Right lobe of liver (tissue), 6 donors: Measurements from ENCODE around the gene TUBB2B. TPM values are rescaled to one million over a fixed set of nuclear protein-coding genes. Genes with fewer than 3 reads are reported as not detected.
"Not testable (repeated sequence)": the region's sequence is repeated elsewhere in the genome, so short reads cannot be mapped to it uniquely, and the experiment has no call there.

ENCODE experiments used
- ATAC-seq, 4 donors: fragments of 200-7000 bp; cut with Tn5 transposase; one replicate each; pipeline ENCODE4 v1.9.1; 2020; ENCODE audit warnings: mild to moderate bottlenecking in 4 of 4, moderate library complexity in 4 of 4
- DNase-seq, 3 donors: peaks; one replicate each; pipeline ENCODE4 v3.0.0-alpha.2; 2020
- H3K27ac ChIP-seq, 3 donors: fragments of 200-600 bp; one replicate each; pipeline ENCODE4 v1.8.0; 2022
- H3K27me3 ChIP-seq, 2 donors: fragments of 200-600 bp; one replicate each; pipeline ENCODE4 v1.8.0; 2022
- H3K36me3 ChIP-seq, 4 donors: fragments of 200-600 bp; sonication (generic) in 1 of 4; one replicate each; pipeline versions ENCODE4 v1.5.1 to v1.8.0; 2017 to 2022; ENCODE audit warnings: control low read depth in 1 of 4
- H3K4me1 ChIP-seq, 4 donors: fragments of 200-600 bp; sonication (generic) in 1 of 4; one replicate each; pipeline versions ENCODE4 v1.5.1 to v1.8.0; 2017 to 2022; ENCODE audit warnings: control low read depth in 1 of 4
- H3K4me3 ChIP-seq, 3 donors: fragments of 200-600 bp; one replicate each; pipeline ENCODE4 v1.8.0; 2022
- H3K9me3 ChIP-seq, 4 donors: fragments of 200-600 bp; sonication (generic) in 1 of 4; one replicate each; pipeline versions ENCODE4 v1.5.1 to v1.8.0; 2017 to 2022; ENCODE audit warnings: control low read depth in 1 of 4
- POLR2A ChIP-seq: fragments of 450-650 bp; IDR thresholded peaks from one replicate; pipeline ENCODE4 v1.6.1; 2017; ENCODE audit warnings: antibody characterized with exemption, mild to moderate bottlenecking
- WGBS: methylation state at CpG from one replicate; pipeline ENCODE4 v1.1.6; 2018; ENCODE audit warnings: low coverage, low lambda C conversion rate; ENCODE audit not compliant: insufficient coverage; ENCODE audit errors: missing lambda C conversion rate; 5-methylcytosine and 5-hydroxymethylcytosine counted together
- intact Hi-C, 2 donors: fragments of 100-400 bp; cut with DNase I; formaldehyde crosslinking; loops; one replicate each; pipeline versions ENCODE4 v1.11.2 to v1.14.1; 2022
- total RNA-seq, 6 experiments: library from RNA; depleted of rRNA in 2 of 6; stranded (reverse); fragments of >200 nt in 2 of 6; fragmentation: NEBNext Ultra II Directional in 3 of 6; extraction: Animal tissue kit (Norgen Biotek cat#: 25700) in 3 of 6; gene quantifications; one replicate each; pipeline versions ENCODE4 v1.1.0 to v1.2.4, GENCODE V29; 2016 to 2023
- TF ChIP-seq, protein P1 (sequence below), 4 donors: fragments of 200-600 bp in 3 of 4; fragments of 450-650 bp in 1 of 4; IDR thresholded peaks; one replicate each; pipeline versions ENCODE4 v1.5.1 to v1.8.0; 2016 to 2022; ENCODE audit warnings: antibody characterized with exemption in 4 of 4, mild to moderate bottlenecking in 2 of 4
- donor health status: DM: no; HTN: yes; CAD: no.
- donor health status: DM: no; HTN: no; CAD: no.
- donor health status: DM: no; HTN: no; CAD: no.
- donor health status: DM: no; HTN: yes; CAD: no.
- donor health status: DM: no; HTN: yes; CAD: no.

The TUBB2B gene
- total RNA-seq, 6 experiments from 2014 or later = 1.0 to 3.9 (median 2.5) TPM

GRCh38 chr6:3188262-3188661 lies 39.2 kb downstream of the TUBB2B start:
- no peaks in the 10 kb centered on the region for H3K36me3 ChIP-seq
- H3K4me3 ChIP-seq = no peak overlapping the region
- H3K27ac ChIP-seq = no peak overlapping the region
- 75% methylated on average over 4 of the region's 7 CpGs for WGBS
- DNase-seq (no peak), ATAC-seq (no peak)
- no peaks in the 10 kb centered on the region for H3K9me3 ChIP-seq
- TF ChIP-seq, protein P1, sequence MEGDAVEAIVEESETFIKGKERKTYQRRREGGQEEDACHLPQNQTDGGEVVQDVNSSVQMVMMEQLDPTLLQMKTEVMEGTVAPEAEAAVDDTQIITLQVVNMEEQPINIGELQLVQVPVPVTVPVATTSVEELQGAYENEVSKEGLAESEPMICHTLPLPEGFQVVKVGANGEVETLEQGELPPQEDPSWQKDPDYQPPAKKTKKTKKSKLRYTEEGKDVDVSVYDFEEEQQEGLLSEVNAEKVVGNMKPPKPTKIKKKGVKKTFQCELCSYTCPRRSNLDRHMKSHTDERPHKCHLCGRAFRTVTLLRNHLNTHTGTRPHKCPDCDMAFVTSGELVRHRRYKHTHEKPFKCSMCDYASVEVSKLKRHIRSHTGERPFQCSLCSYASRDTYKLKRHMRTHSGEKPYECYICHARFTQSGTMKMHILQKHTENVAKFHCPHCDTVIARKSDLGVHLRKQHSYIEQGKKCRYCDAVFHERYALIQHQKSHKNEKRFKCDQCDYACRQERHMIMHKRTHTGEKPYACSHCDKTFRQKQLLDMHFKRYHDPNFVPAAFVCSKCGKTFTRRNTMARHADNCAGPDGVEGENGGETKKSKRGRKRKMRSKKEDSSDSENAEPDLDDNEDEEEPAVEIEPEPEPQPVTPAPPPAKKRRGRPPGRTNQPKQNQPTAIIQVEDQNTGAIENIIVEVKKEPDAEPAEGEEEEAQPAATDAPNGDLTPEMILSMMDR (IDR thresholded peaks at IDR 0.05) = no peak
- no peaks in the 10 kb centered on the region for H3K4me1 ChIP-seq
- no peaks in the 10 kb centered on the region for H3K27me3 ChIP-seq
- intact Hi-C loops = no loop called here

- DNase-seq = no peak
- no peak for TF ChIP-seq POLR2A
- TF ChIP-seq, protein P1 (IDR thresholded peaks at IDR 0.05) = no peak
- H3K9me3 ChIP-seq = no peaks in the 10 kb centered on the region
- no peak overlapping the region for H3K27ac ChIP-seq
- no peaks in the 10 kb centered on the region for H3K4me1 ChIP-seq
- H3K27me3 ChIP-seq = no peaks in the 10 kb centered on the region
- ATAC-seq = no peak
- no peaks in the 10 kb centered on the region for H3K36me3 ChIP-seq
- H3K4me3 ChIP-seq = no peak overlapping the region
- intact Hi-C loops = no loop called here
- WGBS = 96% methylated on average over 3 of the region's 3 CpGs
These were observed 40.5 kb downstream of the TUBB2B start for GRCh38 chr6:3186974-3187382.

DNA sequence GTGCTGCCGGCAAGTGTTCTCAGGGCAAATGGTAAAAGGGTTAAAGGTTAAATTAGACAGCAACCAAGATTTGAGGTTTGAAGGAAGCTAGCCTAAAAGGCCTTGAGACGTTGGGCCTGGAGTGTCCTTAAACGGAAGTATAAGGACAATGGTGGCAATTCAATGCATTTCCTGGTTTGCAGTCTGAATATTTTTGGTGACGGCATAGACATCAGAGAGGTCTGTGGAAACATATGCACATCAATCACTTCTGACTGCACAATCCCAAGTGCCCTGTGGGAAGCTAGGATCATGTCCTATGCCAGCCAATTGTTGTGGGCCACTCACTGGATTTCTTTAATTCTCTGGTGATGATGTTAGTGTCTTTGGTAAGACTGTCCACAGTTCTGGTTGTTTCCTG lies 44.4 kb downstream of the TUBB2B start:
- WGBS = 60% methylated on average over 3 of the region's 4 CpGs
- no peaks in the 10 kb centered on the region for H3K36me3 ChIP-seq
- H3K27ac ChIP-seq = no peak overlapping the region
- intact Hi-C loops = no loop called here
- H3K27me3 ChIP-seq = no peaks in the 10 kb centered on the region
- ATAC-seq = no peak
- TF ChIP-seq, protein P1 (IDR thresholded peaks at IDR 0.05) = no peak
- TF ChIP-seq POLR2A = no peak
- H3K4me3 ChIP-seq = no peak overlapping the region
- no peaks in the 10 kb centered on the region for H3K9me3 ChIP-seq
- no peak for DNase-seq
- no peaks in the 10 kb centered on the region for H3K4me1 ChIP-seq

DNA sequence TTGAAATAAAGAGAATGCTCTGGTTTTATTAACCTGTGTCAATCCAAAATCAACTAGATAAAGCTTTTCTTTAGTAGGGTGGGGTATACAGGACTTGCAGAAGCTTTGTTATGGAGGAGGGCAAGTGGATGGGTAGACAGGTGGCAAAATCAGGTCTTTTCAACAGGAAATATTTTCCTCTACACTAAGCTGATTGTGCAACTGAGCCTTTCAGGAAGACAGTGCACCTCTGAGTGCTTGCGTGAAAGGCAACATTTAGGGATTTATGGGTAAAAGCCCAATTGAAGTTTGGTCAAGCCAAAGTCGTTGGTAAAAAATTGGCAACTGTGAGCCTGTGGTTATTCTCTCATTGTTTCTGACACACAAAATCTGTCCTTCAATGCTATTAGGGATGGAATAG lies 46.3 kb downstream of the TUBB2B start:
- ATAC-seq = no peak
- H3K4me3 ChIP-seq = no peak overlapping the region
- no peaks in the 10 kb centered on the region for H3K27me3 ChIP-seq
- no peaks in the 10 kb centered on the region for H3K36me3 ChIP-seq
- intact Hi-C loops = no loop called here
- no peak overlapping the region for H3K27ac ChIP-seq
- no peaks in the 10 kb centered on the region for H3K9me3 ChIP-seq
- DNase-seq = no peak
- 55% methylated on average over 2 of the region's 2 CpGs for WGBS
- no peaks in the 10 kb centered on the region for H3K4me1 ChIP-seq
- TF ChIP-seq, protein P1 (IDR thresholded peaks at IDR 0.05) = no peak
- TF ChIP-seq POLR2A = no peak

DNA sequence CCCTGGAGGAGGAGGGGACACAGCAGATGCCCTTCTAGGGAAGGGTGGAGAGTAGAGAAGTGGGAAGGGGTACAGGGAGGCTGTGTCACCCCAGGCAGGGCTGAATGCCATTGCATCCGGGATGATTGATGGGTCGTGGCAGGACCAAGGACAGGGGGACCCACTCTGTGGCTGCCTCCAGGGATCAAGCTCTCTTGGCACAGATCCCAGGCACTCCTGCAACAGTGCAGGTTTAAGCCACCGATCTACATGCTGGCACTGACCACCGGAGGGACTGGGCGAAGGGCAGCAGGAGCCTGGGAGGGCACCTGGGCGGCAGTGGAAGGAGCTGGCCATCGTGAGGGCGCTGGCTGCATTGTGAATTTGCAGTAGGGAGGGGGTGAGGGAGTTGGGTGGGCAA lies 47.5 kb downstream of the TUBB2B start:
- H3K27ac ChIP-seq, H3K4me3 ChIP-seq, intact Hi-C loops, H3K36me3 ChIP-seq, H3K9me3 ChIP-seq, DNase-seq, H3K27me3 ChIP-seq, H3K4me1 ChIP-seq: not testable (repeated sequence)
- peak; percentile 61 to 83 (median 62) for ATAC-seq
- WGBS = 80% methylated on average over 1 of the region's 8 CpGs

DNA sequence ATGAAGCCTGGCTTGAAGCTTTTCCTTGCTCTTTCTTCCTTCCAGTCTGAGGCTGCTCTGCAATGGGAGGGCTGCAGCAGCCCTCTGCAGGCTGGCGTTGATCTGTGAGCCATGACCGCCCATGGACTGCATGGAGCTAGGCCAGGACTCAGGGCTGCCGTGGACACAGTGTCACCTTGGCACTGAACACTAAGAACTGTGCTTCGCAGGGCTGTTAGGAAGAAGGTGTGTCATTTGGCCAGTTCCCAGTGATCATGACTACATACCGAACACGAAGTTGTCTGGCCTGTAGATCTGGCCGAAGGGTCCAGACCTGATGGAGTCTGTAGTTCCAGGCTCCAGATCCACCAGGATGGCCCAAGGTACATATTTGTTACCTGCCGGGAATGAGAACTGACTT lies 48.8 kb downstream of the TUBB2B start:
- H3K27me3 ChIP-seq, H3K9me3 ChIP-seq, H3K27ac ChIP-seq, H3K4me3 ChIP-seq, intact Hi-C loops, H3K36me3 ChIP-seq, DNase-seq, H3K4me1 ChIP-seq: not testable (repeated sequence)
- 77% methylated on average over 6 of the region's 8 CpGs for WGBS
- ATAC-seq = peak in 3 of 4 donors; percentile 50 to 56 (median 54)
